ENCODE measurements around the gene BCAS3.

BCAS3 gene

DNA sequence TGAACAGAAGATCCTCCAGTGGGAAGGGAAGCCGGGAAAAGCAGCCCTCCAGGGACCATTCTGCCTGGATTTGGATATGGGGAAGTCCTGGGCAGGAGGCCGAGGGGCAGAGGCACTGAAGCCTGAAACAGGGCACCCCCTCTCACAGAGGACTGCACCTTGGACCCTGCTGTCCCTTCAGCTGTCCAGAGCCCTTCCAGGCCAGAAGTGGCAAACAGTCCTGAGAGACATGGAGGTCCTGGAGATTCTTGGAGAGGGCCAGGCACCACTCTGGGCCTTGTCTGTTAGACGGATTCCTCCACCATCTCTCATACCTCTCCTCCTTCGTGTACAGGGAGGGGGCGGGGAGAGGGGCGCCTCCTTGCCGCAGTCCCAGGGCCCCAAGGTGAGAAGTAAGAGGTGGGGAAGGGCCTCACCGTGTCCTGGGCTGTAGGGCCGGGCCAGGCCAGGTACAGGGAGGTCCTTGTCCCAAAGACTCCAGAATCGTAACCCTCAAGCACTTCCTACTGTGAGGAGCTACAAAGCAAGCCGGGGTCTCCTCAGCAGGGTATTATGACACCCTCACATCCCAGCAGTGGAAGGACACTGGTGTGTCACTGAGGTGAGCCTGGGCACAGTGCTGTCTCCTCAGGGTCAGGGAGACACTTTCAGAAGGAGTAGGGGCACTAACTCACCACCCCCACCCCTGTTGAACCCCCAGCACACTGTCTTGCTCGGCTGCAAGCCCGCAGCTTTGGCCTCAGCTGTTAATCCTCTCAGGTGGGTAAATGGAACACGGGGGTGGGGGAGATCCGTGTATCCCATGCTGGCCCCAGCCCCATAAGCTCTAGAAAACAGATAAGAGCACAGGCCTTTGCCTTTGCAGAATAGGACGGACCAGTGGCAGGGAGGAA, 705.4 kb downstream of the BCAS3 start:
- TF ChIP-seq CTCF (IDR thresholded peaks at IDR 0.05; ENCODE audit: low read depth, low read length), result no peak
- H3K4me3 ChIP-seq (replicated peaks in 1 of 2; ENCODE audit: low read depth in 2 of 2, low read length in 2 of 2), result no peak overlapping the region
- no peak for DNase-seq (ENCODE audit: low read depth in 2 of 2)

GRCh38 chr17:61383689-61384201, 706.1 kb downstream of the BCAS3 start:
- no peak for TF ChIP-seq CTCF (IDR thresholded peaks at IDR 0.05; ENCODE audit: low read depth, low read length)
- peak in 1 of 2 donors; percentile 54 for DNase-seq (ENCODE audit: low read depth in 2 of 2)
- H3K4me3 ChIP-seq (replicated peaks in 1 of 2; ENCODE audit: low read depth in 2 of 2, low read length in 2 of 2), result no peak overlapping the region

DNA sequence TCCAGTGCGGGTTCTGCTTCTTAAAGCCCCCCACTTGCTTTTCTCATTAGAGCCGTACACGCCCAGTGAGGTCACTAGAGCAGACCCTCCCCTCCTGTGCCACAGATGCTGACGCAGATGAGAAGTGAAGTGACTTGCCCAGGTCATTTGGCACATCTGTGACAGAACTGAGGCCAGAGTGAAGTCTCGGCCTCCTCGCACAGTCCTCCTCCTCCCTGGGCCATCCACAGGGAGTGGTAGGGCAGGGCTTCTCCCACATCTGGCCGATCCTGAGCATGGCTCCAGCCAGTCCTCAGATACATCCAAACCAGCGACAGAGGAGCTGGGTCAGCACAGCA, 706.7 kb downstream of the BCAS3 start:
- DNase-seq (ENCODE audit: low read depth in 2 of 2), result no peak
- TF ChIP-seq CTCF (IDR thresholded peaks at IDR 0.05; ENCODE audit: low read depth, low read length), result no peak

DNA sequence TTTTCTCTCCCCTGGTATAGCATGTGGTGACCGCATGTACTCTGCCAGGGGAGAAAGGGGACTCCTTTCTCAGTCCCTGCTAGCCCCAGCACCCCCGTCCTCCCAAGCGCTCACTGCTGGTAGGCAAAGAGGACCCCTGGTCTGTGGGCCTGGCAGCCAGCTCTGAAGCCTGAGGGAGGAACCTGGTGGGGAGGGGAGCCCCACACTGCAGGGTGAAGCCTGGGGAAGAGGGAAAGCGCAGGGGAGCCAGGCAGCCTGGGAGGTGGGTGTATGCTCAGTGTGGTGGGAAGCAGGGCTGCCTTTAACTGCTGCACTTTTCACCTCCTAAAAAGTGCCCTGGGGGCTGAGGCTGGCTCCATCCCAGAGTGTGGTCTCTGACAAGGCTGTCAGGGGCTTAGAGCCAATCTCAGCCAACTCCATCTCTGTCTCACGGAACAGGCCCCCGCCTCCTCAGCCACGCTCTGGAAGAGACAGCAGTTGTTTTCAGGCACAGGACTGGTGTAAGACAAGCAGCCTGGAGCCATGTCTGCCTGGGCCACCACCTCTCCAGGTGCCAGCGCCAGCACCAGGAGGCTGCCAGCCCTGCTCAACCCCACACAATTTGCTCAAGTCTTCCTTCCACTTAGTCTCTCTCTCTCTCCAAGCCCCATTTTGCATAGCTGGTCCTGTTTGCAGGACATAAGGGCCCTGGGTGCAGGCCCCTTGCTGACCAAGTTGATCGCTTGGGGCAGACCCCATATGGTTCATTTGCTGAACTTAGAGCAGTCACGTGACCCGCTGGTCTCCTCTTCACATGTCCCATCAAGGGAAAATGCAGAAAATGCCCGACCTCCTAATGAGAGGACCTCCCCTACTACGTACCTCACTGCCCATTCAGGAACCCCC, 707.3 kb downstream of the BCAS3 start:
- DNase-seq (ENCODE audit: low read depth in 2 of 2), result no peak
- TF ChIP-seq CTCF (IDR thresholded peaks at IDR 0.05; ENCODE audit: low read depth, low read length), result no peak
- H3K4me3 ChIP-seq (replicated peaks in 1 of 2; ENCODE audit: low read depth in 2 of 2, low read length in 2 of 2), result no peak overlapping the region

More for the DNA sequence above, 706.7 kb downstream of the BCAS3 start:
- H3K4me3 ChIP-seq (replicated peaks in 1 of 2; ENCODE audit: low read depth in 2 of 2, low read length in 2 of 2), result no peak overlapping the region

DNA sequence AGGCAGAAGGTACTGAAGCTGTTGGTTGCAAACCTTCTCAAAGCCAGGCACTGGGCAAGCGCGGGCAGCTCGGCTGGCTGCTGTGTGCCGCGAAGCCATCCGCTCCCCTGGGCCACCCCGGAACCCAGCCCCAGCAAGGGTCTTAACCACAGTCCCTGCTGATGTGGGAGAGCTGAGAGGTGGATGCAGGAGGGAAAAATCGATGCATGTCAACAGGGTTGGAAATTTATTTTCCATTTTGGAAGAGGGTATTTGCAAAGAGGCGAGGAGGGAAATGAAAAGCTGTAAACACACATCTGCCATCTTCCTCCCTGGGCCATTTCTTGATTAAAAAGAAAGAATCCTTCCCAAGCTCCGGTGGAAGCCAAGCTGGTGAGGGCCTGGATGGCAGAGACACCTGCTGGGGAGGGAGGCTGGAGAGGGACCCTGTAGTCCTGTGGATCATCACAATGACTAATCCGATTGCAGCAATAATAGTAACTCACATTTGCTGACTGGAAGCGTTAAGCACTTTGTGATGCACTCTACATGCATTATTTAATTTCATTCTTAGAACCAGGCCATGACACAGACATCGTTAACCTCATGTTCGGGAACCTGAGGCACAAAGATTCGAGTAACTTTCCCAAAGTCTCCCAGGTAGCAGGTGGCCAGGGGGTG, 708.1 kb downstream of the BCAS3 start:
- TF ChIP-seq CTCF (IDR thresholded peaks at IDR 0.05; ENCODE audit: low read depth, low read length), result no peak
- DNase-seq (ENCODE audit: low read depth in 2 of 2), result peak in 1 of 2 donors; percentile 43
- no peak overlapping the region for H3K4me3 ChIP-seq (replicated peaks in 1 of 2; ENCODE audit: low read depth in 2 of 2, low read length in 2 of 2)

DNA sequence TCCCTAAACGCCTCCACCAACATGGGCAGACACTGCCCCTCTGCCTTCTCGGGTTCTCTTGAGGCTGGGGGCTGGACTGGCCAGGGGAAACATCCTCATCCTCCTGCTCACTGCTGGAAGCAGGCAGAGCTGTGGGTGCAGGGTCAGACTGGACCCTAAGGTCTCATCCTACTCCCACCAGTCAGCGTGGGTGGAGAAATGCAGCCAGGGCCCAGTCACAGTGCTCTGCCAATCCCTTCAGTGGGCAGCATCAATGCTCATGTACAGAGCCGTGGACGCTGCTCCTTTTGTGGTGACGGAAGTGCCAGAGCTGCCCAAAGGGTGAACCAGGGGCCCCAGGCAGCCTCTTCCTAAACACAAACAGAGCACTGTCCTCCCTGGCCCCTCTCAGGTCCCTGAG, 708.6 kb downstream of the BCAS3 start:
- H3K4me3 ChIP-seq (replicated peaks in 1 of 2; ENCODE audit: low read depth in 2 of 2, low read length in 2 of 2), result no peak overlapping the region
- no peak for TF ChIP-seq CTCF (IDR thresholded peaks at IDR 0.05; ENCODE audit: low read depth, low read length)

More for the DNA sequence above, 708.6 kb downstream of the BCAS3 start:
- no peak for DNase-seq (ENCODE audit: low read depth in 2 of 2)
